HG03159 (cell line): Measurements from ENCODE around the gene MYO1H.
"Not testable (repeated sequence)": the region's sequence is repeated elsewhere in the genome, so short reads cannot be mapped to it uniquely, and the experiment has no call there.

ENCODE experiments used
- ATAC-seq: cut with Tn5 transposase; IDR thresholded peaks from one replicate; pipeline ENCODE4 v1.9.1; 2021; ENCODE audit warnings: mild to moderate bottlenecking, moderate library complexity; ENCODE audit not compliant: unreplicated experiment

The MYO1H gene

GRCh38 chr12:109467978-109468676 lies 120.4 kb downstream of the MYO1H start:
- ATAC-seq, result no peak

- ATAC-seq, result no peak
Observed at GRCh38 chr12:109469517-109469916, 121.8 kb downstream of the MYO1H start.

- no peak for ATAC-seq
Observed at GRCh38 chr12:109473006-109473405, 125.3 kb downstream of the MYO1H start.

GRCh38 chr12:109473526-109474270 lies 126.0 kb downstream of the MYO1H start:
- ATAC-seq, result not testable (repeated sequence)

GRCh38 chr12:109475121-109475520 lies 127.4 kb downstream of the MYO1H start:
- no peak for ATAC-seq

GRCh38 chr12:109475993-109476806 lies 128.5 kb downstream of the MYO1H start:
- ATAC-seq, result no peak

- ATAC-seq, result peak; percentile 11
Observed at GRCh38 chr12:109476807-109477184, 129.1 kb downstream of the MYO1H start.

GRCh38 chr12:109477185-109477962 lies 129.7 kb downstream of the MYO1H start, which contains the start of the genes KCTD10 and UBE3B:
TSS of gene KCTD10 (minus strand) at chr12:109477300. CDS start at chr12:109477262, 38 bp downstream.
TSS of gene UBE3B (plus strand) at chr12:109477634. CDS start at chr12:109483552, 5,918 bp downstream.
- peak; percentile 93 for ATAC-seq

GRCh38 chr12:109477963-109478315 lies 130.2 kb downstream of the MYO1H start:
- no peak for ATAC-seq

GRCh38 chr12:109479761-109480160 lies 132.1 kb downstream of the MYO1H start:
- ATAC-seq, result no peak

- no peak for ATAC-seq
Observed at GRCh38 chr12:109480356-109480755, 132.7 kb downstream of the MYO1H start.

GRCh38 chr12:109481863-109482262 lies 134.2 kb downstream of the MYO1H start:
- no peak for ATAC-seq

GRCh38 chr12:109482491-109482890 lies 134.8 kb downstream of the MYO1H start:
- no peak for ATAC-seq

GRCh38 chr12:109482894-109483293 lies 135.2 kb downstream of the MYO1H start:
- ATAC-seq, result no peak

GRCh38 chr12:109483346-109483745 lies 135.6 kb downstream of the MYO1H start:
- no peak for ATAC-seq

- no peak for ATAC-seq
Observed at GRCh38 chr12:109485201-109485600, 137.5 kb downstream of the MYO1H start.

- no peak for ATAC-seq
Observed at GRCh38 chr12:109487181-109488050, 139.7 kb downstream of the MYO1H start.

- no peak for ATAC-seq
Observed at GRCh38 chr12:109488051-109488665, 140.5 kb downstream of the MYO1H start.
